DOHH2 (cell line): ENCODE data around the gene LSM14B.

Experiments
- EZH2phosphoT487 ChIP-seq: fragments of 200-600 bp; sonication (generic); IDR thresholded peaks from 2 replicates; pipeline ENCODE4 v1.6.1; 2017; ENCODE audit warnings: borderline replicate concordance, mild to moderate bottlenecking, antibody characterized with exemption, low read length, moderate library complexity, mixed read lengths
- TF ChIP-seq, protein P1 (sequence below): fragments of 200-600 bp; sonication (generic); IDR thresholded peaks from one replicate; pipeline ENCODE4 v1.5.1; 2014; ENCODE audit warnings: antibody characterized with exemption, mild to moderate bottlenecking, low read depth, low read length; ENCODE audit not compliant: poor library complexity, severe bottlenecking

DNA sequence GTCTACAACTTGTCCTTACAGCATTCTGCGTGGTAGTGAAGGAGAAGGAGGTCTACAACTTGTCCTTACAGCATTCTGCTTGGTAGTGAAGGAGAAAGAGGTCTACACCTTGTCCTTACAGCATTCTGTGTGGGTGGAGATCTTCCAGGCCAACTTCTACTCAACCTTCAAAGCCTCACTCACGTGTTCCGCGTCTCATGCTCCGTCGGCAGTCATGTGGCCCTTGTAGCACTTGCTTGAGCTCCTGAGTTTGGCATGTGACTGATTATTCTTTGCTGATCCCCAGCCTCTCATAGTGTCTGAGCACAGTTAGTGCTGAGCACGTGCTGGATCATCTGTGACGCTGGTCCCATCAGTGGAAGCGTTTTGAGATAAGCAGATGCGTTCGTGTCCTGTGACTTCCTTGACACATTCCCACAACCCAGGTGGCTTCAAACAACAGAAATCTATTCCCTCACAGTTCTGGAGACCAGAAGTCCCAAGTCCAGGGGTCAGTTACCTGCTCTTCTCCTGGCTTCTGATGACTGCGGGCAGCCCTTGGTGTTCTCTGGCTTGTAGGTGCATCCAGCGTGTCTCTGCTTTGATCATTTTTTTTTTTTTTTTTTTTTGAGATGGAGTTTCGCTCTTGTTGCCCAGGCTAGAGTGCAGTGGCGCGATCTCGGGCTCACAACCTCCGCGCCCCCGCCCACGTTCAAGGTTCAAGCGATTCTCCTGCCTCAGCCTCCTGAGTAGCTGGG is 23.9 kb downstream of the LSM14B start:
- TF ChIP-seq, protein P1, sequence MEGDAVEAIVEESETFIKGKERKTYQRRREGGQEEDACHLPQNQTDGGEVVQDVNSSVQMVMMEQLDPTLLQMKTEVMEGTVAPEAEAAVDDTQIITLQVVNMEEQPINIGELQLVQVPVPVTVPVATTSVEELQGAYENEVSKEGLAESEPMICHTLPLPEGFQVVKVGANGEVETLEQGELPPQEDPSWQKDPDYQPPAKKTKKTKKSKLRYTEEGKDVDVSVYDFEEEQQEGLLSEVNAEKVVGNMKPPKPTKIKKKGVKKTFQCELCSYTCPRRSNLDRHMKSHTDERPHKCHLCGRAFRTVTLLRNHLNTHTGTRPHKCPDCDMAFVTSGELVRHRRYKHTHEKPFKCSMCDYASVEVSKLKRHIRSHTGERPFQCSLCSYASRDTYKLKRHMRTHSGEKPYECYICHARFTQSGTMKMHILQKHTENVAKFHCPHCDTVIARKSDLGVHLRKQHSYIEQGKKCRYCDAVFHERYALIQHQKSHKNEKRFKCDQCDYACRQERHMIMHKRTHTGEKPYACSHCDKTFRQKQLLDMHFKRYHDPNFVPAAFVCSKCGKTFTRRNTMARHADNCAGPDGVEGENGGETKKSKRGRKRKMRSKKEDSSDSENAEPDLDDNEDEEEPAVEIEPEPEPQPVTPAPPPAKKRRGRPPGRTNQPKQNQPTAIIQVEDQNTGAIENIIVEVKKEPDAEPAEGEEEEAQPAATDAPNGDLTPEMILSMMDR: no peak
- TF ChIP-seq EZH2phosphoT487: no peak
